Measurements from ENCODE around the gene ADAP2. TPM values are rescaled to one million over a fixed set of nuclear protein-coding genes. Genes with fewer than 3 reads are reported as not detected.
"Not testable (repeated sequence)": the region's sequence is repeated elsewhere in the genome, so short reads cannot be mapped to it uniquely, and the experiment has no call there.

ADAP2 gene
- total and polyA plus RNA-seq, 4 donors = 10.3 to 40.9 (median 27.9) TPM

GRCh38 chr17:30930495-30930894 lies 8.8 kb downstream of the ADAP2 start:
- Histone ChIP-seq H3K27me3 (ENCODE audit: control insufficient read depth in 3 of 3, insufficient read depth in 3 of 3, low read length in 2 of 3) (no peaks in the 10 kb centered on the region), H3K9ac (ENCODE audit: insufficient read depth in 1 of 2, low read length in 2 of 2) (no peak overlapping the region), H3K9me3 (ENCODE audit: control insufficient read depth in 4 of 4, insufficient read depth in 3 of 4, low read length in 3 of 4) (no peaks in the 10 kb centered on the region), H3K4me1 (ENCODE audit: control insufficient read depth in 5 of 5, insufficient read depth in 5 of 5, low read length in 5 of 5) (peaks cover 0 to 6% (median 0%) of the 10 kb centered on the region in 5 donors), H3K4me3 (no peak overlapping the region), H3K36me3 (ENCODE audit: control insufficient read depth in 4 of 4, insufficient read depth in 4 of 4, low read length in 4 of 4) (no peaks in the 10 kb centered on the region), H3K27ac (ENCODE audit: low read depth in 1 of 2, low read length in 1 of 2) (no peak overlapping the region)
- ATAC-seq (ENCODE audit: insufficient read depth, low FRiP score) = no peak
- no peak for DNase-seq
- TF ChIP-seq, protein P1, sequence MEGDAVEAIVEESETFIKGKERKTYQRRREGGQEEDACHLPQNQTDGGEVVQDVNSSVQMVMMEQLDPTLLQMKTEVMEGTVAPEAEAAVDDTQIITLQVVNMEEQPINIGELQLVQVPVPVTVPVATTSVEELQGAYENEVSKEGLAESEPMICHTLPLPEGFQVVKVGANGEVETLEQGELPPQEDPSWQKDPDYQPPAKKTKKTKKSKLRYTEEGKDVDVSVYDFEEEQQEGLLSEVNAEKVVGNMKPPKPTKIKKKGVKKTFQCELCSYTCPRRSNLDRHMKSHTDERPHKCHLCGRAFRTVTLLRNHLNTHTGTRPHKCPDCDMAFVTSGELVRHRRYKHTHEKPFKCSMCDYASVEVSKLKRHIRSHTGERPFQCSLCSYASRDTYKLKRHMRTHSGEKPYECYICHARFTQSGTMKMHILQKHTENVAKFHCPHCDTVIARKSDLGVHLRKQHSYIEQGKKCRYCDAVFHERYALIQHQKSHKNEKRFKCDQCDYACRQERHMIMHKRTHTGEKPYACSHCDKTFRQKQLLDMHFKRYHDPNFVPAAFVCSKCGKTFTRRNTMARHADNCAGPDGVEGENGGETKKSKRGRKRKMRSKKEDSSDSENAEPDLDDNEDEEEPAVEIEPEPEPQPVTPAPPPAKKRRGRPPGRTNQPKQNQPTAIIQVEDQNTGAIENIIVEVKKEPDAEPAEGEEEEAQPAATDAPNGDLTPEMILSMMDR (IDR thresholded peaks at IDR 0.05; ENCODE audit: control extremely low read depth, extremely low read depth) = no peak
- WGBS, 2 donors = 82 to 94% methylated on average over 3 of the region's 3 CpGs

DNA sequence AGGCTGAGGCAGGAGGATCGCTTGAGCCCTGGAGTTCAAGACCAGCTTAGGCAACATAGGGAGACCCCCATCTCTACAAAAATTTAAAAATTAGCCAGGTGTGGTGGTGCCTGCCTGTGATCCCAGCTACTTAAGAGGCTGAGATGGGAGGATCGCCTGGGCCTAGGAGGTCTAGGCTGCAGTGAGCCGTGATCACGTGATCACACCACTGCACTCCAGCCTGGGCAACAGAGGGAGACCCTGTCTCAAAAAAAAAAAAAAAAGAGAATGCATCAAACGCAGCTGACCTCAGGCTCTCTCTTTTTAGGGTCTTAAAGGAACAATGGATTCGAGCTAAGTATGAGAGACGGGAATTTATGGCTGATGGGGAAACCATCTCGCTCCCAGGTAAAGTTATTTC lies 9.8 kb downstream of the ADAP2 start:
- H3K4me1 ChIP-seq (ENCODE audit: control insufficient read depth in 5 of 5, insufficient read depth in 5 of 5, low read length in 5 of 5); H3K9me3 ChIP-seq (ENCODE audit: control insufficient read depth in 4 of 4, insufficient read depth in 3 of 4, low read length in 3 of 4); H3K9ac ChIP-seq (ENCODE audit: insufficient read depth in 1 of 2, low read length in 2 of 2); ATAC-seq (ENCODE audit: insufficient read depth, low FRiP score); DNase-seq; H3K27me3 ChIP-seq (ENCODE audit: control insufficient read depth in 3 of 3, insufficient read depth in 3 of 3, low read length in 2 of 3); H3K4me3 ChIP-seq; H3K27ac ChIP-seq (ENCODE audit: low read depth in 1 of 2, low read length in 1 of 2); H3K36me3 ChIP-seq (ENCODE audit: control insufficient read depth in 4 of 4, insufficient read depth in 4 of 4, low read length in 4 of 4): not testable (repeated sequence)
- 90 to 93% methylated on average over 8 of the region's 8 CpGs for WGBS, 2 donors

DNA sequence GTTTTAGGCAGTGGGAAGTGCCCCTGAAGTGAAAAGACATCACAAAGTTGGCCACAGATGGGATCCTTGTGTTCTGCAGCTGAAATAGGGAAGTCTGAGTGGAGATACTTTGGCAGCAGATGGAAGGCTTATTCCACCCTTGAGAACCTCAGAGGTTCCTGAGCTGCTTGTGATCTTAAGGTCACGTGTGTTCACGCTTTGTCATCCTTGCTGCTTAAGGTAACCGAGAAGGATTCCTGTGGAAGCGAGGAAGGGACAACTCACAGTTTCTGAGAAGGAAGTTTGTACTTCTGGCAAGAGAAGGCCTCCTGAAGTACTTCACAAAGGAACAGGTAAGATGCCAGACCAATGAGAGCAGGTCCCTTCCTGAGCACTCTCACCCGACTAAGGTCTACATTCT lies 12.2 kb downstream of the ADAP2 start:
- WGBS, 2 donors = 46 to 50% methylated on average over 5 of the region's 5 CpGs
- DNase-seq (no peak), ATAC-seq (ENCODE audit: insufficient read depth, low FRiP score) (peak; percentile 49)
- Histone ChIP-seq H3K27ac (ENCODE audit: low read depth in 1 of 2, low read length in 1 of 2) (no peak overlapping the region), H3K9me3 (ENCODE audit: control insufficient read depth in 4 of 4, insufficient read depth in 3 of 4, low read length in 3 of 4) (no peaks in the 10 kb centered on the region), H3K9ac (ENCODE audit: insufficient read depth in 1 of 2, low read length in 2 of 2) (no peak overlapping the region), H3K4me3 (no peak overlapping the region), H3K27me3 (ENCODE audit: control insufficient read depth in 3 of 3, insufficient read depth in 3 of 3, low read length in 2 of 3) (no peaks in the 10 kb centered on the region), H3K36me3 (ENCODE audit: control insufficient read depth in 4 of 4, insufficient read depth in 4 of 4, low read length in 4 of 4) (peaks cover 0 to 2% (median 0%) of the 10 kb centered on the region in 4 donors), H3K4me1 (ENCODE audit: control insufficient read depth in 5 of 5, insufficient read depth in 5 of 5, low read length in 5 of 5) (peaks cover 0 to 4% (median 0%) of the 10 kb centered on the region in 5 donors)
- TF ChIP-seq, protein P1 (IDR thresholded peaks at IDR 0.05; ENCODE audit: control extremely low read depth, extremely low read depth) = no peak

DNA sequence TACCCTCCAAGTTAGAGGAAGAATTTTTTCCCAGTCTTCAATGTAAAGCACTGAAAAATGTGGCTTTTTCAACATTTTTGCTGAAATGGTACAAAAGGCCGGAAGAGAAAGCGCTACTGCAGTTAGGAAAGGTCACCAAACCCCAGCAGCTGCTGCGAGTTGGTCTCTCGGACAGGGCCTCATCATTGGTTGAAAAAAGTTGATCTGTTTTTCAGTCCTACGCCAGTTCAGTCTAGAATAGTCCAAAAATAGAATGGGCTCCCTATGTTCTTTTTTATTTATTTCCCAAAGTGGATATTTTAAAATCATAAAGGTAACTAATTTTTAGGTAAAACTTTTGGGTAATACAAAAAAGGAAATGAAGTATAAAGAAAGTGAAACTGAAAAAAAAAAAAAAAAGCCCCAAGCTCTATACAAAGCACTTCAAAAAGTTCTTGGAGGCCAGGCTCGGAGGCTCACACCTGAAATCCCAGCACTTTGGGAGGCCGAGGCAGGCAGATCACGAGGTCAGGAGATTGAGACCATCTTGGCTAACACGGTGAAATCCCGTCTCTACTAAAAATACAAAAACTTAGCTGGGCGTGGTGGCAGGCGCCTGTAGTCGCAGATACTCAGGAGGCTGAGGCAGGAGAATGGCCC lies 17.4 kb downstream of the ADAP2 start:
- WGBS, 2 donors = 87 to 92% methylated on average over 13 of the region's 13 CpGs
- DNase-seq = peak in 1 of 3 donors; percentile 45
- TF ChIP-seq, protein P1 (IDR thresholded peaks at IDR 0.05; ENCODE audit: control extremely low read depth, extremely low read depth) = no peak
- no peaks in the 10 kb centered on the region for H3K27me3 ChIP-seq (ENCODE audit: control insufficient read depth in 3 of 3, insufficient read depth in 3 of 3, low read length in 2 of 3)
- no peaks in the 10 kb centered on the region for H3K9me3 ChIP-seq (ENCODE audit: control insufficient read depth in 4 of 4, insufficient read depth in 3 of 4, low read length in 3 of 4)
- no peak for ATAC-seq (ENCODE audit: insufficient read depth, low FRiP score)
- no peak overlapping the region for H3K4me3 ChIP-seq
- H3K4me1 ChIP-seq (ENCODE audit: control insufficient read depth in 5 of 5, insufficient read depth in 5 of 5, low read length in 5 of 5) = peaks cover 0 to 2% (median 0%) of the 10 kb centered on the region in 5 donors
- H3K36me3 ChIP-seq (ENCODE audit: control insufficient read depth in 4 of 4, insufficient read depth in 4 of 4, low read length in 4 of 4) = peaks cover 0 to 3% (median 0%) of the 10 kb centered on the region in 4 donors
- H3K9ac ChIP-seq (ENCODE audit: insufficient read depth in 1 of 2, low read length in 2 of 2) = no peak overlapping the region
- H3K27ac ChIP-seq (ENCODE audit: low read depth in 1 of 2, low read length in 1 of 2) = peak overlapping the region in 1 of 2 donors; percentile 49
